Hepatocyte (in vitro differentiated cells): ENCODE results near the gene PRKCA. TPM values are rescaled to one million over a fixed set of nuclear protein-coding genes. Genes with fewer than 3 reads are reported as not detected.

Source experiments
- DNase-seq: peaks from one replicate; pipeline ENCODE4 v3.0.0-alpha.2; 2016; ENCODE audit warnings: low spot score
- H2AFZ ChIP-seq: fragments of 200-600 bp; sonication (generic); 2 replicates; pipeline ENCODE4 v1.6.0; 2016; ENCODE audit warnings: antibody characterized with exemption, mild to moderate bottlenecking
- H3K27ac ChIP-seq: fragments of 200-600 bp; sonication (generic); 2 replicates; pipeline ENCODE4 v1.5.1; 2016; ENCODE audit warnings: mild to moderate bottlenecking
- H3K27me3 ChIP-seq: fragments of 200-600 bp; sonication (generic); 2 replicates; pipeline ENCODE4 v1.6.1; 2016
- H3K36me3 ChIP-seq: fragments of 200-600 bp; sonication (generic); replicated peaks from 2 replicates; pipeline ENCODE4 v1.5.1; 2016; ENCODE audit warnings: low read depth; ENCODE audit not compliant: insufficient read depth
- H3K4me1 ChIP-seq: fragments of 200-600 bp; sonication (generic); 2 replicates; pipeline ENCODE4 v1.5.1; 2016; ENCODE audit warnings: mild to moderate bottlenecking, moderate library complexity; ENCODE audit not compliant: insufficient read depth
- H3K4me2 ChIP-seq: fragments of 200-600 bp; sonication (generic); 2 replicates; pipeline ENCODE4 v1.6.0; 2016
- H3K4me3 ChIP-seq: fragments of 200-600 bp; sonication (generic); 2 replicates; pipeline ENCODE4 v1.5.1; 2016; ENCODE audit warnings: mild to moderate bottlenecking
- H3K79me2 ChIP-seq: fragments of 200-600 bp; sonication (generic); 2 replicates; pipeline ENCODE4 v1.6.0; 2017; ENCODE audit warnings: mild to moderate bottlenecking
- H3K9me2 ChIP-seq: fragments of 200-600 bp; sonication (generic); replicated peaks from 2 replicates; pipeline ENCODE4 v1.6.0; 2017; ENCODE audit warnings: mild to moderate bottlenecking; ENCODE audit not compliant: insufficient read depth
- H3K9me3 ChIP-seq: fragments of 200-600 bp; sonication (generic); 2 replicates; pipeline ENCODE4 v1.5.1; 2016; ENCODE audit warnings: low read depth, mild to moderate bottlenecking
- H4K20me1 ChIP-seq: fragments of 200-600 bp; sonication (generic); 2 replicates; pipeline ENCODE4 v1.6.0; 2016; ENCODE audit warnings: mild to moderate bottlenecking; ENCODE audit not compliant: insufficient read depth, poor library complexity, severe bottlenecking
- CTCF ChIP-seq: fragments of 200-600 bp; sonication (generic); IDR thresholded peaks from 2 replicates; pipeline ENCODE4 v1.5.1; 2016; ENCODE audit warnings: antibody characterized with exemption, mild to moderate bottlenecking; ENCODE audit not compliant: poor library complexity
- EZH2 ChIP-seq: fragments of 200-600 bp; sonication (generic); IDR thresholded peaks from 2 replicates; pipeline ENCODE4 v1.6.1; 2016; ENCODE audit warnings: antibody characterized with exemption, mild to moderate bottlenecking, borderline replicate concordance
- EZH2phosphoT487 ChIP-seq: fragments of 200-600 bp; sonication (generic); IDR thresholded peaks from one replicate; pipeline ENCODE4 v1.6.1; 2018; ENCODE audit warnings: antibody characterized with exemption, mild to moderate bottlenecking, low read depth, moderate library complexity; ENCODE audit not compliant: unreplicated experiment, severe bottlenecking
- WGBS: methylation state at CpG from one replicate; pipeline ENCODE4 v1.1.6; 2016; ENCODE audit warnings: low lambda C conversion rate; ENCODE audit errors: missing lambda C conversion rate; 5-methylcytosine and 5-hydroxymethylcytosine counted together
- polyA plus RNA-seq: library from polyadenylated mRNA; unstranded; fragments of >200 nt; fragmentation: Nextera tagmentation; extraction: Ambion mirVana; gene quantifications from 2 replicates; pipeline ENCODE4 v1.2.1, GENCODE V29; 2016
- total RNA-seq: library from RNA; depleted of rRNA; stranded (reverse); fragments of >200 nt; gene quantifications from 2 replicates; pipeline ENCODE4 v1.2.3, GENCODE V29; 2014

The PRKCA gene
- total and polyA plus RNA-seq, 2 experiments from 2014 or later, result 5.9 to 18.5 TPM

- 78% methylated on average over 7 of the region's 7 CpGs for WGBS
Measured at GRCh38 chr17:66387392-66387981, 85.1 kb downstream of the PRKCA start.

GRCh38 chr17:66392783-66393437, 90.5 kb downstream of the PRKCA start:
- TF ChIP-seq EZH2phosphoT487, result no peak
- TF ChIP-seq EZH2, result no peak
- TF ChIP-seq CTCF, result no peak
- H3K4me3 ChIP-seq, result no peak overlapping the region
- H3K4me1 ChIP-seq, result no peaks in the 10 kb centered on the region
- no peaks in the 10 kb centered on the region for H3K9me2 ChIP-seq
- no peak overlapping the region for H3K4me2 ChIP-seq
- WGBS, result 88% methylated on average over 7 of the region's 7 CpGs
- no peaks in the 10 kb centered on the region for H3K36me3 ChIP-seq
- H3K27ac ChIP-seq, result no peak overlapping the region
- no peaks in the 10 kb centered on the region for H4K20me1 ChIP-seq
- DNase-seq, result no peak
- H3K79me2 ChIP-seq, result peaks cover 4% of the 10 kb centered on the region
- H2AFZ ChIP-seq, result no peak overlapping the region
- no peaks in the 10 kb centered on the region for H3K9me3 ChIP-seq
- no peaks in the 10 kb centered on the region for H3K27me3 ChIP-seq

More at GRCh38 chr17:66387392-66387981, 85.1 kb downstream of the PRKCA start:
- no peaks in the 10 kb centered on the region for H3K27me3 ChIP-seq
- no peak overlapping the region for H3K4me2 ChIP-seq
- H2AFZ ChIP-seq, result no peak overlapping the region
- H3K4me1 ChIP-seq, result peaks cover 6% of the 10 kb centered on the region
- H3K27ac ChIP-seq, result peak overlapping the region; percentile 79
- no peaks in the 10 kb centered on the region for H4K20me1 ChIP-seq
- no peak for DNase-seq
- H3K79me2 ChIP-seq, result peaks cover 36% of the 10 kb centered on the region
- no peaks in the 10 kb centered on the region for H3K9me2 ChIP-seq
- no peak overlapping the region for H3K4me3 ChIP-seq
- no peaks in the 10 kb centered on the region for H3K36me3 ChIP-seq
- H3K9me3 ChIP-seq, result no peaks in the 10 kb centered on the region
- TF ChIP-seq CTCF (no peak), EZH2phosphoT487 (no peak)

GRCh38 chr17:66395961-66396360, 93.5 kb downstream of the PRKCA start:
- DNase-seq, result no peak
- Histone ChIP-seq H3K9me3 (no peaks in the 10 kb centered on the region), H3K79me2 (peaks cover 17% of the 10 kb centered on the region), H3K9me2 (no peaks in the 10 kb centered on the region), H3K27ac (no peak overlapping the region), H4K20me1 (no peaks in the 10 kb centered on the region), H3K36me3 (no peaks in the 10 kb centered on the region), H2AFZ (no peak overlapping the region), H3K4me1 (no peaks in the 10 kb centered on the region), H3K4me2 (no peak overlapping the region), H3K4me3 (no peak overlapping the region), H3K27me3 (no peaks in the 10 kb centered on the region)
- no peak for TF ChIP-seq EZH2
- no peak for TF ChIP-seq CTCF
- no peak for TF ChIP-seq EZH2phosphoT487

GRCh38 chr17:66397486-66397885, 95.1 kb downstream of the PRKCA start:
- WGBS, result 88% methylated on average over 3 of the region's 3 CpGs
- no peaks in the 10 kb centered on the region for H3K4me1 ChIP-seq
- no peak for TF ChIP-seq CTCF
- TF ChIP-seq EZH2, result no peak
- TF ChIP-seq EZH2phosphoT487, result no peak

More at GRCh38 chr17:66397486-66397885, 95.1 kb downstream of the PRKCA start:
- no peaks in the 10 kb centered on the region for H3K9me3 ChIP-seq
- DNase-seq, result no peak
- H4K20me1 ChIP-seq, result no peaks in the 10 kb centered on the region
- no peak overlapping the region for H3K4me2 ChIP-seq
- H2AFZ ChIP-seq, result no peak overlapping the region
- peaks cover 29% of the 10 kb centered on the region for H3K79me2 ChIP-seq
- H3K4me3 ChIP-seq, result no peak overlapping the region
- H3K36me3 ChIP-seq, result no peaks in the 10 kb centered on the region
- H3K27ac ChIP-seq, result no peak overlapping the region
- no peaks in the 10 kb centered on the region for H3K9me2 ChIP-seq
- no peaks in the 10 kb centered on the region for H3K27me3 ChIP-seq
